CD4-positive, alpha-beta memory T cell (primary cell): ENCODE measurements around the gene GALK2. TPM values are rescaled to one million over a fixed set of nuclear protein-coding genes. Genes with fewer than 3 reads are reported as not detected.

Source experiments
- CTCF ChIA-PET: fragments of 350-600 bp; sonication (Branson Sonifier 250); formaldehyde crosslinking; loops from one replicate; lab custom pipeline; 2021; ENCODE audit warnings: inconsistent platforms; ENCODE audit not compliant: partially characterized antibody; lab: Charles Lee
- POLR2A ChIA-PET: fragments of 350-600 bp; sonication (Branson Sonifier 250); formaldehyde crosslinking; loops from one replicate; lab custom pipeline; 2021; ENCODE audit not compliant: partially characterized antibody; lab: Charles Lee
- DNase-seq, 5 donors: peaks; one replicate each; pipeline versions ENCODE4 v3.0.0 to v3.0.0-alpha.2; 2020 to 2022; ENCODE audit warnings: mixed read lengths in 1 of 5
- H3K27ac ChIP-seq: one replicate; pipeline ENCODE4 v1.7.0; 2013; ENCODE audit warnings: low read depth, low read length
- H3K27me3 ChIP-seq: 2 replicates; pipeline ENCODE4 v1.7.0; 2013; ENCODE audit warnings: mild to moderate bottlenecking, low read length, moderate library complexity; ENCODE audit not compliant: insufficient read depth
- H3K36me3 ChIP-seq: 2 replicates; pipeline ENCODE4 v1.7.0; 2013; ENCODE audit warnings: mild to moderate bottlenecking, low read length, moderate library complexity; ENCODE audit not compliant: insufficient read depth
- H3K4me1 ChIP-seq: 2 replicates; pipeline ENCODE4 v1.7.0; 2013; ENCODE audit warnings: mild to moderate bottlenecking, low read length, moderate library complexity; ENCODE audit not compliant: insufficient read depth
- H3K4me3 ChIP-seq, 2 donors: one replicate each; pipeline ENCODE4 v1.7.0; 2013; ENCODE audit warnings: low read length in 2 of 2, mild to moderate bottlenecking in 1 of 2
- H3K9me3 ChIP-seq, 2 donors: one replicate each; pipeline ENCODE4 v1.7.0; 2013; ENCODE audit warnings: low read length in 2 of 2, control low read depth in 1 of 2; ENCODE audit not compliant: control insufficient read depth in 1 of 2
- H3K27ac Mint-ChIP-seq, 7 donors: one replicate each; pipeline ENCODE4 v1.8.0; 2020 to 2021; ENCODE audit warnings: mixed read lengths in 7 of 7, mild to moderate bottlenecking in 6 of 7, inconsistent platforms in 3 of 7, moderate library complexity in 3 of 7
- H3K27me3 Mint-ChIP-seq, 2 donors: one replicate each; pipeline ENCODE4 v1.8.0; 2020 to 2021; ENCODE audit warnings: mixed read lengths in 2 of 2
- H3K36me3 Mint-ChIP-seq, 2 donors: one replicate each; pipeline ENCODE4 v1.8.0; 2020 to 2021; ENCODE audit warnings: mixed read lengths in 2 of 2, inconsistent platforms in 1 of 2, mild to moderate bottlenecking in 1 of 2
- H3K4me1 Mint-ChIP-seq, 4 donors: one replicate each; pipeline ENCODE4 v1.8.0; 2020 to 2021; ENCODE audit warnings: mixed read lengths in 4 of 4, mild to moderate bottlenecking in 1 of 4
- H3K4me3 Mint-ChIP-seq, 8 donors: one replicate each; pipeline ENCODE4 v1.8.0; 2020 to 2021; ENCODE audit warnings: mixed read lengths in 8 of 8, mild to moderate bottlenecking in 7 of 8, moderate library complexity in 6 of 8, inconsistent platforms in 3 of 8
- H3K9me3 Mint-ChIP-seq, 8 donors: one replicate each; pipeline ENCODE4 v1.8.0; 2020 to 2021; ENCODE audit warnings: mixed read lengths in 8 of 8, mild to moderate bottlenecking in 5 of 8, inconsistent platforms in 3 of 8, moderate library complexity in 1 of 8
- intact Hi-C: fragments of 100-400 bp; cut with micrococcal nuclease; formaldehyde crosslinking; loops from one replicate; pipeline ENCODE4 v1.15.1; 2023
- polyA plus RNA-seq, 2 donors: library from polyadenylated mRNA; unstranded; fragments of 300-500 nt; fragmentation: Illumina TruSeq; gene quantifications; one replicate each; pipeline ENCODE4 v1.2.3, GENCODE V29; 2021
- total RNA-seq, 2 experiments: library from RNA; stranded (reverse); gene quantifications; one replicate each; pipeline ENCODE4 v1.2.3, GENCODE V29; 2021

GALK2 gene
- total and polyA plus RNA-seq, 4 experiments from 2014 or later = 25.4 to 31.5 (median 30.8) TPM

DNA sequence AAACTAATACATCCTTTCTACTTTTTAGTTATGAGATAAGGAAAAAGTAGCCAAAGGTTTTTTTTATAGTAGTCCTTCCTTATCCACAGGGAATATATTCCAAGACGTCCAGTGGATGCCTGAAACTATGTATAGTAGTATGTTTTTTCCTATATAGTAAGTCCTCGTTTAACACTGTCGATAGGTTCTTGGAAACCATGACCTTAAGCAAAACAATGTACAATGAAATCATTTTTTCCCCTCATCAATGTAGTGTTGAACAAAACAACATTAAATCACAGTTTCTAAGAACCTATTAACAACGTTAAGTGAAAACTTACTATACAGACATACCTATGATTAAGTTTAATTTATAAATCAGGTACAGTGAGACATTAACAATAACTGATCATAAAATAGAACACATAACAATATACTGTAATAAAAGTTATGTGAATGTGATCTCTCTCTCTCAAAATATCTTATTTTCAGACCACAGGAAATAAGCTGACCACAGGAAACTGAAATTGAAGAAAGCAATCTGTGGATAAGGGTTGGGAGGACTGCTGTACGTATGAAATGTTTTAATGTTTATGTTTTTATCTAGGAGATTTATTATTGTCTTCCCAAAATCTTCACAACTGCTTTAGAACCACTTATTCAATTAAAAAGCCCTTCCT lies 35.2 kb upstream of the GALK2 start:
- Mint-ChIP-seq H3K27ac (peak overlapping the region in 5 of 7 donors; percentile 47 to 82 (median 69)), H3K27me3 (no peaks in the 10 kb centered on the region), H3K4me3 (no peak overlapping the region), H3K4me1 (peaks cover 0 to 4% (median 0%) of the 10 kb centered on the region in 4 donors), H3K9me3 (no peaks in the 10 kb centered on the region), H3K36me3 (peaks cover 36 to 80% of the 10 kb centered on the region in 2 donors)
- peaks cover 69% of the 10 kb centered on the region for H3K36me3 ChIP-seq
- CTCF ChIA-PET = no interaction called here
- no peak overlapping the region for H3K4me3 ChIP-seq
- H3K27me3 ChIP-seq = no peaks in the 10 kb centered on the region
- DNase-seq = no peak
- no peak overlapping the region for H3K27ac ChIP-seq
- no peaks in the 10 kb centered on the region for H3K4me1 ChIP-seq
- no peaks in the 10 kb centered on the region for H3K9me3 ChIP-seq
- POLR2A ChIA-PET = interaction anchor here (0.7 kb wide), 1 partner anchor 14 kb away, joined by 3 read pairs; no protein-coding TSS in a partner anchor
- intact Hi-C loops = no loop called here

DNA sequence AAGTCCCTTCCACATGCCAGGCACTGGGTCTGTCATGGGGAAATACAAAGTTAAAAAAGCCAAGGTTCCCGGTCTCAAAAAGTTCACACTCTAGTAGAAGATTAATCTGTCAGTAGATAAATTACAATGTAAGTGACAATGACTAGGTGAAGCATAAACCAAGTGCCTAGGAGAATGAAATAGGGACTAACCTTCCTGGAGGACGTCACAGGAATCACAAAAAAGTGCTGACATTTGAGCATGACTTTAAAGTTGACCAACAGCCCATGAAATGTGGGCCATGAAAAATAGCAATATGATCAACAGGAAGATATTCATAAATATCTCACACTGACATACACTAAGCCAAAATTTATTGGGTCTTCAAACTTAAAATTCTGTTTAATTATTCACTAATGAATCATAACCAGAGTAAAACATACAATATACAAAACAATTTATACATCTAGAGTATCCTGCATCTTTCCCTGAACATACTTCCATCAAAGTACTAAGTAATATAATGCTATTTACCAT lies 34.6 kb upstream of the GALK2 start:
- no peak overlapping the region for H3K4me3 ChIP-seq
- Mint-ChIP-seq H3K4me3 (no peak overlapping the region), H3K27me3 (no peaks in the 10 kb centered on the region), H3K27ac (peak overlapping the region in 4 of 7 donors; percentile 47 to 82 (median 74)), H3K9me3 (no peaks in the 10 kb centered on the region), H3K36me3 (peaks cover 35 to 79% of the 10 kb centered on the region in 2 donors), H3K4me1 (peaks cover 0 to 4% (median 0%) of the 10 kb centered on the region in 4 donors)
- H3K4me1 ChIP-seq = no peaks in the 10 kb centered on the region
- H3K9me3 ChIP-seq = no peaks in the 10 kb centered on the region
- peaks cover 64% of the 10 kb centered on the region for H3K36me3 ChIP-seq
- no peak for DNase-seq
- intact Hi-C loops = no loop called here
- no peak overlapping the region for H3K27ac ChIP-seq
- POLR2A ChIA-PET = no interaction called here
- CTCF ChIA-PET = no interaction called here
- no peaks in the 10 kb centered on the region for H3K27me3 ChIP-seq

DNA sequence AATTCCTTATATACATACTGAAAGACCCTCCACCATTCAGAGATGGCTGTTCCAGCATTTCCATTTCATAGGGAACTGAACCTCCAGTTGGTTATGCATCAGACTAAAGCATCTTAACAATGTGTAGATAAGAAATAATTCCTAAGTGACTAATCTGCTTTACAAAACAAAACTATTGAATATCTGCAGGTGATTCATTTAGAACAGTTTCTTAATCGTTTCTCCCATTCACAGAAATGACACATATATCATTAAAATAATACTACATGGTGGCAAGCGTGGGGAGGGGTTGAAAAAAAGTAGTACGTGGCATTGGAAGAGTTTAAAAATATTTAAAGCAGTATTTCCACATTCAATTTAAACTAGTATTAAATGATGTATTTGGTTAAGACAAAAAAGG lies 34.1 kb upstream of the GALK2 start:
- peaks cover 65% of the 10 kb centered on the region for H3K36me3 ChIP-seq
- no peaks in the 10 kb centered on the region for H3K4me1 ChIP-seq
- Mint-ChIP-seq H3K9me3 (no peaks in the 10 kb centered on the region), H3K4me3 (no peak overlapping the region), H3K27ac (no peak overlapping the region), H3K4me1 (peaks cover 0 to 4% (median 0%) of the 10 kb centered on the region in 4 donors), H3K36me3 (peaks cover 39 to 80% of the 10 kb centered on the region in 2 donors), H3K27me3 (no peaks in the 10 kb centered on the region)
- intact Hi-C loops = no loop called here
- H3K27ac ChIP-seq = no peak overlapping the region
- POLR2A ChIA-PET = no interaction called here
- DNase-seq = no peak
- CTCF ChIA-PET = no interaction called here
- no peaks in the 10 kb centered on the region for H3K9me3 ChIP-seq
- H3K4me3 ChIP-seq = no peak overlapping the region
- no peaks in the 10 kb centered on the region for H3K27me3 ChIP-seq

DNA sequence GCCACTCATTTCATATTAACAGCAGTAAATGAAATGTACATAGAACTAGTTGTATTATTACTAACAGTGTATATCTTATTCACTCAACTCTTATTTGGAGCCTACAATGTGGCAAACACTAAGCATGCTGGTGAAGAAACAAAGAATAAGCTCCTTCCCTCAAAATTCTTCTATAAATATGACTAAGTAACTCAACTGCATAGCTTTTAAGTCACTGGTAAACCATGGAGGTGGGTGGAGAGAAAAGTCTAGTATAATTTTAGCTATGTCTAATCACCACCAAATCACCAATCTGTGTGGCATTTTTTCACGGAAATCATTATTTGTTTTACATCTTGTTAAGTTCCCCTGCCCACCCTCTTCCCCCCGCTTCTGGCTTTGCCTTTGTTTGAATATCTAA lies 32.2 kb upstream of the GALK2 start:
- H3K36me3 ChIP-seq = peaks cover 70% of the 10 kb centered on the region
- Mint-ChIP-seq H3K4me3 (no peak overlapping the region), H3K9me3 (no peaks in the 10 kb centered on the region), H3K27ac (peak overlapping the region in 2 of 7 donors; percentile 9 to 47), H3K27me3 (no peaks in the 10 kb centered on the region), H3K36me3 (peaks cover 49 to 87% of the 10 kb centered on the region in 2 donors), H3K4me1 (peaks cover 0 to 10% (median 2%) of the 10 kb centered on the region in 4 donors)
- H3K27me3 ChIP-seq = no peaks in the 10 kb centered on the region
- H3K4me1 ChIP-seq = no peaks in the 10 kb centered on the region
- ChIA-PET POLR2A (no interaction called here), CTCF (interaction anchor here (0.6 to 1.0 kb wide), 2 partner anchors 275 to 454 kb away, joined by 3 read pairs; no protein-coding TSS in a partner anchor)
- no peak for DNase-seq
- no peaks in the 10 kb centered on the region for H3K9me3 ChIP-seq
- intact Hi-C loops = no loop called here
- no peak overlapping the region for H3K4me3 ChIP-seq
- no peak overlapping the region for H3K27ac ChIP-seq

DNA sequence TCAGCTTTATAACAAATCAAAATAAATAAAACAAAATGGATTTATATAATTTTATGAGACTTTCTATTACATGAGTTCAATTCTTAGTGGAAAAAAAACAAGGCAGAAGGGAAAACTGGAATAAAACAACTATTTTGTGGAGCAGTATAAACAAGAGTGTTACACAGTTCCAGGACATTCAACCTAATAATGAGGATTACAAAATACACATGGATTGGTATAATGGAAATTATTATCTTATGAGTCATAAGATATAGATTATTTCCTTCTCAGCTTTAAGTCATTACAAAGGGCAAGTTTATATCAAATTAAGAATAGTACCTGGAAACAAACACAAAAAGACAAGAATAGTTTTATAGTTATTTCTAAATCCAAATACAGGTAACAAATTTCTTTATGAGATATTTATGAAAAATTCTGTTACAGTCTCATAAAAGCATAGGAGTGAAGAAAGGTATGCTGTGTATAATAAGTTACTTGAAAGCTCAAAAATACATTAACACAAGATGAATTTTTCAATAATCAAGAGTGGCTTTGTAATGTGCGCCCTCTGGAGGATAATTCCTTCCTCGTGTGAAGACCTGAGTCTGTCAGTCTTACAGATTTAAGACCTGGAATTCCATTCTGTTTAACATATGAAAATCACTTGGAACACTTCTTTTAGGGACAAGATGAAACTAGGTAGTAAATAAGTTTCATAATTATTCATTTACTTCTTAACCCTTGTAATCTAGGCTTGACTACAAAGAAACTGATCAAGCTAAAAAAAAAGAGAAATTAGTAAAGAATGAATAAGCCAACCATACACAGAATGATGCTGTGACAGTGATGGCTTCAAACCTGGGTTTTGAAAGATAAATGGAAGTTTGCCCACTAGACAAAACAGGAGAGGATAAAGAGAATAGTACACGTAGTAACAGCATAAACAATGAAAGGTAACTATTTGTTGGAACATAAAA lies 24.1 kb upstream of the GALK2 start:
- Mint-ChIP-seq H3K4me1 (peaks cover 35 to 53% (median 44%) of the 10 kb centered on the region in 4 donors), H3K9me3 (peaks cover 0 to 1% (median 0%) of the 10 kb centered on the region in 8 donors), H3K27ac (peak overlapping the region in 3 of 7 donors; percentile 1 to 6 (median 4)), H3K4me3 (peak overlapping the region in 2 of 8 donors; percentile 9 to 24), H3K27me3 (no peaks in the 10 kb centered on the region), H3K36me3 (peaks cover 25 to 50% of the 10 kb centered on the region in 2 donors)
- Histone ChIP-seq H3K9me3 (no peaks in the 10 kb centered on the region), H3K27ac (no peak overlapping the region), H3K27me3 (no peaks in the 10 kb centered on the region), H3K4me1 (peaks cover 45% of the 10 kb centered on the region), H3K36me3 (peaks cover 30% of the 10 kb centered on the region), H3K4me3 (no peak overlapping the region)
- DNase-seq = peak in 4 of 5 donors; percentile 17 to 32 (median 24)
- intact Hi-C loops = loop anchor here (1.0 to 2.0 kb wide), 3 partner anchors 99 to 284 kb away; partner anchors contain the start of genes FGF7 and SECISBP2L
- ChIA-PET POLR2A (interaction anchor here (1.3 to 1.4 kb wide), 3 partner anchors 10 to 285 kb away, joined by 3 to 4 read pairs (median 3); partner anchors contain the start of gene COPS2), CTCF (interaction anchor here (0.6 to 3.6 kb wide), 18 partner anchors 9 to 1737 kb away, joined by 3 to 50 read pairs (median 4); partner anchors contain the start of genes COPS2, GALK2 and SECISBP2L)

DNA sequence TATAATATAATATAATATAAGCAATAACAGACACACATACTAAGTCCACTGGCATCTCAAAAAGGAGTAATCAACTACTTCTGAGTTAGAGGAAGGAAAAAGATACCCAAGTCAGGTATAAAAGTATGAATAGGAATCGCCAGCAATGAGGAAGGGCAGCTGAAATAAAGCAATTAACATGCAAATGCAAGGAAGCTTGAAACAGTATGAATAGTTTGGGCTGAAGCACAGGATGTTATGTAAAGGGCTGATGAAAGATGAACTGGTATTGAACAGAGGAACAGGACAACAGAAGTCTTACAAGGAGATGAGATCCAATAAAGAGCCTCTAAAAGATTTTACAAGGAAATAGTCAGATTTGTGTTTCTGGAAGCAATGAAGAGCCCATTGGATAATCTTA lies 21.7 kb upstream of the GALK2 start:
- Histone ChIP-seq H3K9me3 (no peaks in the 10 kb centered on the region), H3K36me3 (peaks cover 13% of the 10 kb centered on the region), H3K27ac (no peak overlapping the region), H3K4me3 (no peak overlapping the region), H3K4me1 (peaks cover 62% of the 10 kb centered on the region), H3K27me3 (no peaks in the 10 kb centered on the region)
- Mint-ChIP-seq H3K4me1 (peaks cover 41 to 61% (median 51%) of the 10 kb centered on the region in 4 donors), H3K36me3 (peaks cover 3 to 30% of the 10 kb centered on the region in 2 donors), H3K27ac (peak overlapping the region in 2 of 7 donors; percentile 1 to 66), H3K27me3 (no peaks in the 10 kb centered on the region), H3K9me3 (no peaks in the 10 kb centered on the region), H3K4me3 (peak overlapping the region in 2 of 8 donors; percentile 8 to 32)
- ChIA-PET POLR2A (no interaction called here), CTCF (interaction anchor here (1.1 kb wide), 1 partner anchor 287 kb away, joined by 5 read pairs; no protein-coding TSS in a partner anchor)
- intact Hi-C loops = no loop called here
- DNase-seq = no peak
